Epithelial cell of esophagus (primary cell): ENCODE results near the gene NDC1.

Source experiments
- DNase-seq: peaks from one replicate; pipeline ENCODE4 v3.0.0; 2010; ENCODE audit warnings: low read depth
- H3K4me3 ChIP-seq: 2 replicates; pipeline ENCODE4 v1.5.1; 2011; ENCODE audit warnings: mild to moderate bottlenecking, low read length, control low read depth
- CTCF ChIP-seq: IDR thresholded peaks from 2 replicates; pipeline ENCODE4 v1.5.1; 2011; ENCODE audit warnings: low read depth, mild to moderate bottlenecking, low read length, control low read depth, inconsistent platforms; ENCODE audit not compliant: insufficient read depth; ENCODE audit errors: missing control alignments

NDC1 gene

GRCh38 chr1:53728196-53728595, 109.9 kb downstream of the NDC1 start:
- DNase-seq, result no peak
- no peak overlapping the region for H3K4me3 ChIP-seq
- no peak for TF ChIP-seq CTCF

- no peak overlapping the region for H3K4me3 ChIP-seq
- no peak for TF ChIP-seq CTCF
- DNase-seq, result no peak
These were observed 110.5 kb downstream of the NDC1 start for GRCh38 chr1:53727461-53728092.

- no peak overlapping the region for H3K4me3 ChIP-seq
- TF ChIP-seq CTCF, result no peak
- DNase-seq, result no peak
These were observed 112.0 kb downstream of the NDC1 start for GRCh38 chr1:53726009-53726600.

DNA sequence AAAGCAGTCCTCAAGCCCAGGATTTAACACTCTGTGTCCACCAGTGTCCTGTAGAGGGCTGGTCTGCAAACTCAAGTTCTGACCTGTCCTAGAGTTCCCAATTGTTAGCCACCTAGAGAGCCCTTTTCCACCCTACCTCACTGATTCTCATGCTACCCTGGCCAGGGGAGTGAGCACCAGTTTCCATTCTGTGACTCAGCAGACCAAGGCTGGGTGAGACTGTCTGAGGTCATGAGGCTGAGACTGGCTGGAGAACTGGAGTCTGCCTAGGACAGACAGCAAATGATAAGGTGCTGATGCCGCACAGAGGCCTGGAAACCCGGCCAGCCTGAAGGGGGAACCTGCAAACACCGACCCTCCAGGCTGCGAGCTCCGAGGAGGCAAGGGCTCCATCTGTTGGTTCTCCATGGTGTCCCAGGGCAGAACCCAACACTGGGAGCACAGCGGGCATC, 112.8 kb downstream of the NDC1 start:
- no peak overlapping the region for H3K4me3 ChIP-seq
- no peak for TF ChIP-seq CTCF
- DNase-seq, result no peak

DNA sequence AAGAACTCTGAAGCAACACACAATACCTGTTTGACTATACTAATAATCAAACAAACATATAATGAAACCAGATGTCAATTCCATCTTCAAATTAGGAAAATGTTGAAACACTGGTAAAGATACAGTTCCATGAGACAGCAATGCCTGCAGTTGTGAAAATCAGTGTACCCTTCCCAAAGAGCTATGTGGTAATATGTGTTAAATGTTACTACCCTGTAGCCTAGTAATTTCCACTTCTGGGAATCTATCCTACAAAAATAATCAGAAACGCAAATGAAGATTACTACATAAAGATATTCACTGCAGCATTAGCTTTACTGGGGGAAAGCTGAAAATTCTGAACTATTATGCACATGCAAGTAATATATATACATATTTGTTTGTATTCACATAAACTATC, 116.1 kb downstream of the NDC1 start:
- H3K4me3 ChIP-seq, result no peak overlapping the region
- no peak for DNase-seq
- TF ChIP-seq CTCF, result no peak

DNA sequence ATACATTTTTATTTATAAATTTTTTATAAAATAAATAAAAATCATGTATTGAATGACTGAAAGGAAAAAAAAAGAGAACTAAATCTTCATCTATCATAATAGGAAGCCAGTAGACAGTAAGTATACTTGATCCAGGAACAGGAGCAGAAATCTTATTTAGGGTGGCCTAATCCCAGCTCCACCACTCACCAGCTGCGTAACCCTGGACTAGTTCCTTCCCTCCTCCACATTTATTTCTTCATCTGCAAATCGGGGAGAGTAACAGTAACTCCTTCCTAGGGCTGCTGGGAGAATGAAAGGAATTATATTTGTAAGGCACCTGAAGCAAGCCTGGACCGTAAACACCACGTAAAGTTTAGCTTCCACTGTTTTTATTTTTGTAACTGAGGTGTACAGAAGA, 117.0 kb downstream of the NDC1 start:
- no peak for DNase-seq
- H3K4me3 ChIP-seq, result no peak overlapping the region
- TF ChIP-seq CTCF, result no peak

DNA sequence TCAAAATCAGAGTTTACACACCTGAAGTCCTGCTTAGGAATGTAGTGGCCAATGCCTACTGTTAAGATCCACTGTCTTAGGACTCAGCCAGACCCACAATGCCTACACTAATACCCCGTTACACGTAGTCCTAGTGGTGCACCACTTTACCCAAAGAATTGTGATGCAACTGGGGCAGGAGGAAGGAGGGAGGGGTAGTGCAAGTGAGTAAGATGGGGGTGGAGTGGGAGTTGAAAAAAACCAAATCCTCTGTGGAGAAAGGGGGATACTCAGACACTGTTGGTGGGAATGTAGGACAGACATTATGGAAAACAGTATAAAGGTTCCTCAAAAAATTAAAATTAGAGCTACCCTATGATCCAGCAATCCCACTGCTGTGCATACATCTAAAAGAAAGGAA, 118.6 kb downstream of the NDC1 start:
- no peak for DNase-seq
- no peak overlapping the region for H3K4me3 ChIP-seq
- no peak for TF ChIP-seq CTCF
